NCI-H2107 treated with DMSO at 0.1 percent for 48 hours (cell line): ENCODE results near the gene PCBD1.
"Not testable (repeated sequence)": the region's sequence is repeated elsewhere in the genome, so short reads cannot be mapped to it uniquely, and the experiment has no call there.

Experiments
- DNase-seq: peaks from one replicate; lab custom pipeline; 2025; ENCODE audit not compliant: unreplicated experiment; lab: John Stamatoyannopoulos, UW

PCBD1 gene

DNA sequence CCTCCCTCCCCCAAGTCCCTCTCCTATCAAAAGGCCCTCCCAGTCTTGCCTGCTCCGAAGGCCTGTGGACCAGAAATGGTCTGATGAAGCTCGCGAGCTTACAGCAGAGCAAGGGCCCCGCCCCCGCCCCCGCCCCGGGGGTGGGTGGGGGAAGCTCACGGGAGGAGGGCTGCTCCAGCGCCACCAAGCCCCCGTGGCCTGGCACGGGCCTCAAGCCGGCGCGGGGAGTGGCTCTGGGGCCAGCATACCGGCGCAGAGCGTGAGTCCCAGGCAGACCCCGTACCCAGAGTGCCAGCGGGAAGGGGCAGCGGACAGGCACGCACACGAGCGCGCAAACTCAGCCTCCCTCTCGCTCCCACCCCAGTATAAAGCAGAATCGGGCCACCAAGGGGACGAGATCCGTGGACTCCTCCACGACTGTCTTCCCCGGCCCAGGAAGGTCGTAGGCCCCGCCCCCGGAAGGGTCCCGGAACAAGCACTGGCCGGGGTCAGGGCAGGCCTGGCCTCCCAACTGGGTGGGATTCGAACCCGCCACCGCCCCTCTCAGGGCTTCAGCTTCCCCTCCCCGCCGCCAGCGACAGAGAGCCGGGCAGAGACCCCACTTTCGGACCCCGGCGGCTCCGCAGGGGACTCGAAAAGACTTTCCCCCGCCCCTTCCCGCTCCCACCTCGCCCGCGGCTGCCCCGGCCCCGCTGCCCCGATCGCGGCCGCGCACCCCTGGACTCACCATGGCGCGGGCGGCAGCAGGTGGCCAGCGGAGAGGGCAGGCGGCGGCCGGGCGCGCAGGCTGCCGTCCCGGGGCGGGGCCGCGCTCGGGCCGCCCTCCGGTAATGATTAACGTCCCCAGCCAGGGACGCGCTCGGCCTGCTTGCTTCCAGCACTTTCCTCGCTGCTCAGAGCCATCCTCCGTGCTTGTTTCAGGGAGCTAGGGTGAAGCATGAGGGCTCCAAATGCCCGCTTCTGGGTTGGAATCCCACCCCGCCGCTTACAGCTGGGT is at the start of gene PCBD1:
Gene PCBD1, minus strand, starts transcription at position 762 of the 997 bp plus-strand sequence. Its CDS starts 32 bp downstream, at position 730.
- peak; percentile 10 for DNase-seq

DNA sequence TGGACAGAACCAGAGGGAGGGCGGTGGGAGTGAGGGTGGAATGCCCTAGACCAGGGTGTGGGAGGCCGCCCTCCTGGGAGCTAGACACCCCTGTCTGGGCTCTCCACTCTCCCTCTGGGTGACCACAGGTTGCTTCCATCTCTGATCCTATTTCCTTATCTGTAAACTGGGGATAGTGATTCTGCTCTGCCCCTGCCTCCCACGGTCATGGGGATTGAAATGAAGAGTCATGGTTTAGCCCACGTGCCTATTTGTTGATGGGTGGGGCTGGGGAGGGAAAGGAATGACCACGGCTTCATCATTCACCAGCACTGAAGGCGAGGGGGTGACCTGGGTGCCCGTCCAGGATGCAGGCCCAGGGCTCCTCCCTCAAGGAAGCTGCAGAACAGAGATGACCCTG is 49.3 kb upstream of the PCBD1 start:
- DNase-seq, result no peak

DNA sequence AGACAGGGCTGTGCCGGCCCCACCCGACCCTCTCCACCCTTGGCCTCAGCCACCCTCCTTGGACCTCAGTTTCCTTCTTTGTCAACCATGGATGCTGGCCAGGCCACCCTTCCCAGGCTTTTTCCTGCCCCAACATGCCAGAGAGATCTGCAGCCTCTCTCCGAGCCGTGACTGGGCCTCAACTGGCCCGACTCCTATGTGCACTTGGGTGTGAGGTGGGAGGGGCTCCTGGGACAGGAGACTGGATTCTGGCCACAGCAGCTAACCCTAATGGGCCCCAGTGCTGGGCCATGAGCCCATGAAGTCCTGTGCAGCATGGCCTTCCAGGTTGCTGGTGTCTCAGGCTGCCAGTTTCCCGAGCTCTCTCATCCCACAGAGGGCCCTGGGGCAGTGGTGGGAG is 47.7 kb upstream of the PCBD1 start:
- DNase-seq, result no peak

DNA sequence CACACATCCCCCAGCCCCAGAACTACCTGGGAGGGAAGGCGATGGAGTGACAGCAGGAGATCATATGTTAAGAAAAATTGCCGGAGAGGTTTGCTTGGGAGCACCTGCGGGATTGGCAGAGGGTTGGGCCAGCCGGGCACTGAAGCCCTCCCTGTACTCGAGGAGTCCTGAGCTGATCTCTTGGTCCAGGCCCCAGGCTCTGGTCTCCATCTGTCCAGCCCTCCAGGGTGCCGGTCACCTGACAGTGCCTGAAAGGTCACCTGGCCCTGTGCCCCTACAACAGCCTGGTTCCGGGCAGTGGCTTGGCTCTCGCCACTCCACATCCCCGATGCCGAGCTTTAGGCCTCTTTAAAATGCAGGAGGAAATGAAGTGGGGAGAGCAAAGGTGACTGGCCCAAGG is 47.3 kb upstream of the PCBD1 start:
- DNase-seq, result no peak

DNA sequence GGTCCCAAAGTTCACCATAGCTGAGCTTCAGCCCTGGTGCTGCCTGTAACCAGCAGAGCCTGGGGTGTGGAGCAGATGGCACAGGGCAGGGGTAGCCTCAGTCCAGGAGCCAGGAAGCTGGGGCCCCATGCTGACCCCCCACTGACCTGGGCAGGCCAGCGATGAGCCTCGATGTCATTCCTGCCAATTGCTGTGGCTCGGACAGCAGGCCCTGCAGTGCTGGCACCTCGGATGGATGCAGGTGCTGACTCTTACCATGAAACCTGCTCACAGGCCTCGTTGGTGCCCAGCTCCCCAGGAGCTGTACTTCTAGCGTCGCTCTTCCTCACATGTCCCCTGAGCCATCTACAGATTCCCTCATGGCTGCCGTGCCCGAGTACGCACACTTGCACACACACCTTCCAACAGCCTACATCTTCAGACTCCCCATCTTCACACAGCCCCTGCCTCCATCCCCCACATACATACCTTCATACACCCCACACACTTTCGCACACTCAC is 46.8 kb upstream of the PCBD1 start:
- no peak for DNase-seq

DNA sequence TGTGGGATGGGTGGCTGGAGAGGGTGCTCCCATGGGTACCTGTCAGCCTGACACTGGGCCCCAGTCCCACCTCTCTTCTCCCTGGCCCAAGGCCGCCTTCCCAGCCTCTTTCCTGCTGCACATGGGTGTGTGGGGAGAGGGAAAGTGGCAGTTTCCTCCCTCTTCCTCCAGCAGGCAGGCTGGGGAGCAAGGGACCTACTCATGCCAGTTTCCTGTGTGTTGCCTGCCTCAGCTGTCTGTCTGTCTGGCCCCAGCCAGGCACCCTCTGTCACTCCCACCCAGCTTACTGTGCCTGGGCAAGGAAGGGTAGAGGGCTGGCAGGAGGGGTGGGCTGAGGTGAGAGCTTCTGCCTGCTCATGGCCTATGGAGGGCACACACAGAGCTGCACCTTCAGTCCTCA is 46.3 kb upstream of the PCBD1 start:
- no peak for DNase-seq

DNA sequence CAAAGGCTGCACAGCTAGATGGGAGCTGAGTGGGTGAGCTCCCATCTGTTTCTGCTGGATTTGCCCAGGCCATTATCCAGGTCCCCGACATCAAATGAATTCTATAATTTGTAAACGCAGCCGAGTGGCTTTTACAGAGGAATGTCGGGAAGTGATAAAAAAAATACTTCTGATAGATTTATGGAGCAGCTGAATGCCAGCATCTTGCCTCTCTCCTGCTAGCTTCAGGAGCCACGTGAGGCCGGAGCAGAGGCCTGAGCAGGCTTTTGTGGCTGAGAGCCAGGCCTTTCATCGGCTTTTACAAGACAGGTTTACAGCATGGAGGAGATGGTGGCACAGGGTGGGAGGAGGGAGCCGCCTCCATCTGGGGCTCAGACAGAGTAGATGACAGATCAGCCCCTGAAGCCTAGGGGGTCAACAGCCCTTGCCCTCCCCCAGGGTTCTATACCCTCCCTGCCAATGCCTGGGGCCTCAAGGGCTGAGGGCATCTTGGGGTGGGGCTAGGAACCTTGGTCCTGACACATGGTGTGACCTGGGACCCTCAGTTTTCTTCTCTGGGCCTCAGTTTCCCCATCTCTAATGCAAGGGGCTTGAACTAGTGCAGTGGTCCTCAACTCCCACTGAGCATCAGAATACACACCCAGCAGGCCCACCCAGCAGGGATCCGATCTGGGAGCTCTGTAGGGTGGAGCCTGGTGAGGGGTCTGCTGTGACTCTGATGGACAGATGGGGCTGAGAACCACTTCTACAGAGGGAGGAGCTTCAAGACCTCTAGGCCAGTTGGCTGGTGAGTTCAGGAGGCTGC is 44.2 kb upstream of the PCBD1 start:
- no peak for DNase-seq

DNA sequence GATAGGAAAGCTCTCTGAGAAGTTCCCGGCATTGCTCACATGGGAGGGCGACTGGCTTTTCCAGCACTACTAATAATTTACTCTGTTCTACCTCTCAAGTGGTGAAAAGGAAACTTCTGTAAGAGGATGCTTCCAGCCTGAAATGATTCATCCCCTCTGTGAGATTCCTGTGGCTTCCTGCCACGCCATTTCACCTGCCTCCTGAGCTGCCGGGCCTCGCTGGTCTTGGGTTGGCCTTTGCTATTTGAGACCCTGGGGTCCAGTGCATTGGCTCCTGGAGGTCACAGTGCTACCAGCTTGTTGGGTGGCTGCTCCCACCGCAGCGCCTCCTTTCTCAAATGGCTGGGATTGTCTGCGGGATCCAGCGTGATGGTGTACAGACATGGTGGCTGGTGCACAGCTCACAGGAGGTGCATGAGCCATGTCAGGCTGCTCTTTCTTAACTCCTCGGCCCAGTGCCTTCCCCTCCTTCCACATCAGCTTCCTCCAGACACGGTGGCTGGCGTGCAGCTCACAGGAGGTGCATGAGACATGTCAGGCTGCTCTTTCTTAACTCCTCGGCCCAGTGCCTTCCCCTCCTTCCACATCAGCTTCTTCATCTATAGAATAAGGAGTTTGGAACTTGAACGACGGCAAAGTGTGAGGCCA is 42.9 kb upstream of the PCBD1 start:
- DNase-seq, result no peak

DNA sequence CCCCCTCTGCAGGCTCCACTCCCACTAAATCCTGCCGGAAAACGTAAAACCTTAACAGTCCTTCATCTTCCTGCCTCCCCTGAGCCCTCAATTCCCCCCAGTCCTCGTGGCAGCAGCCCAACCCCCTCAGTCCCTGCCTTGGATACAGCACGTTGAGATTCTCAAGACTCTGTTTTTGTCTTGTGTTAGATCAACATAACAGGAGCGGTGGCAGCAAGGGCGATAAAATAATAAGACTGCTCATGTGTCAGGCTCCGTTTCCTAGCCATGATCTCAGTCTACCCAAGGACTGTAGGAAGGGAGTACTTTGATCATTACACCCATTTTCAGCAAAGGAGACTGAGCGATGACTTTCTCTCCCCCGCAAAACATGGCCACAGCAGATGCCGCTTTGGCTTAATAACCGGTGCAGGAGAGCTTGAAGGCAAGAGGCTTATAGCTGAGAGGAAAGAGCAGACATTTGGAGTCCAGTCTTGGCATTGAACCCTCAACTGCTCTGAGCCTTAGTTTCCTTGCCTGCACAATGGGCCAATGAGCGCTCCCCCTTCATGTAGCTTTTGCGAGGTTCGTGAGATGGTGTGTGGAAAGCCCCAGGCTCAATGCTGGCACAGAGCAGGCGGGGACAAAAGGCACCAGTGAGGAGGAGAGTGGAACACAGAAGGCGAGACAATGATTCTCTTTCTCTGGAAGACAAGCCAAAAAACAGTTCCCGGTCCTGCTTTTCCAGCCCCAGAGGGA is 42.1 kb upstream of the PCBD1 start:
- DNase-seq, result no peak

DNA sequence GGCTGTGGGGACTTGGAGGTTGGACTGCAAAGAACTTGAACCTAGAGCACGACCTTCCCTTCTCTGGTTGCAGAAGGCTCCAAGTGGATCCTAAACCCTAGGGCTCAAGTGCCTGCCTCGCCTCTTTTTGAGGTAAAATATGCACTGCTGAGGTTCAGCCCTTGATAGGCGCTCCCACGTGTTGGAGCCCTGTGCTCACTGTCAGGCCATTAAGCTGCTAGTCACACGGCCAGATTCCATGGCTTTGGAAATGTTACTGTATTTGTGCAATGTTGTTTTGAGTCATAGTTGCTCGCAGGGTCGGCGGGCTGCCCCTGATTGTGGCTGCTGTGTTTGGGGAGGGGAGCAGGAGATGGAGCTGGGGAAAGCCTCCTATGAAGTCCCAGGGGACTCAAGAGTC is 39.8 kb upstream of the PCBD1 start:
- DNase-seq, result no peak

DNA sequence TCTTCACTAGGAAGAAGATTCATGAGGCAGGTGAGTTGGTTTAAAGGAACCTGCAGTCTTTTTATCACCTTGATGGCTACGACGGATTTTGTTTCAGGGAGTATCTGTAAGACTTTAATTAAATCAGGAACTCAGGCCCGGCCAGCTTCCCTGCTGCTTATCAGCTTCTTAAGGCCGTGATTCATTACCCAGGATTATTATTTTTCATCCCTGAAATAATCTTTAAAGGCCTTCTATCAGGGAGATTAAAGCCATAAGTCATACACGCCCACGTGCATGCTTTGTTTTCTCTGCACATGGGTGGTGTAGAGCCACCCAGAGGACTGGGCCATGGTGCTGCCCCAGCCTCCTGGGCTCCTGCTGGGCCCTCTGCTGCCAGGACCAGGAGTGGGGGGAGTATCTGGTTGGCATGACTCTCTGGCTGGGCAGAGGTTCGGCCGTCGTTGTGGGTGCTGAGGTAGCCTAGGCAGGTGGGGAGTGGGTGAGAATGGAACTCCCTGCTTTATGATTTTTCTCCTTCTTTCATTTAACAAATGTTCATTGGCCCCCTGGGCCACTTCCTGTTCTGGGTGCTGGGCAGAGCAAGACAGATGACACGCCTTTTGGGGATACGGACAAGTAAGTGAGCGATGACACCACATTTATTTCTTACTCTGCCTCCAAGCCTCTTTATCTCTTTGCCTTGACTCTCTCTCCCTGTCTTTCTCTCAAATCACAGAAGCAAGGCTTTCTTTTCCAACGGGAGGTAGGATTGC is 39.0 kb upstream of the PCBD1 start:
- DNase-seq, result no peak

DNA sequence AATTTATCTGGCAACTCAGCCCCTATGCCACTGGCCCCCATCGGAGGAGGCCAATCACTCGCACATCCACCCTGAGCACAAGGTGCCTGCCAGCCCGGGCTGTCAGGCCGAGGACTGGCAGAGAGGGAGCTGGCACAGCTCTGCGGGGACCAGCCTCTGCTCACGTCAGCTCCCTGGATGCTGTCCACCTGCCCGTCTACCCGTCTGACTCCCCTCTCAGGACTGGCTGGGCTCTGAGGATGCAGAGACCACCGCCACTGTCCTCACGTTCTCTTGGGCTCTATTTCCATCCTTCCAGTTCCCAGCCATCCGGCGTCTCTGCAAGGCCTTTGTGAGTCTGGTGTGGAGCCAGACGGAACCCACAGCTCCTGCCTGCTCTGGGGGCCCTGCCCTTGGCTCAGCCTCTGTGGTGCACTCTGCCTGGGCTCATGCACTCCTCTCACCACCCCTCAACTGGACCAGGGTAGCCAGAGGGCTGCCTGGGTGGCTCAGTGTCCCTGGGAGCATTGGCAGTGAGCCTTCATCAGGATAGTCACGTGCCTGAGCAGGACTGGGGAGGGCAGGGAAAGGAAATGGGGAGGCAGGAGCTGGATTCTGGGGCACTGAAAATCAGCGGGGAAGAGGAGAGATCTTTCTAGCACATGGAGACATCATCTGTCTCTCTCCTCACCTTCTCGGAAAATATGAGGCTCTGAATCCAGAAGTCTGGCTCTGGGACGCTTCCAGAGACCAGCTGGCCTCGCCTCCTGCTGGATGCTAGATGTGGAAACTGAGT is 38.0 kb upstream of the PCBD1 start:
- DNase-seq, result no peak

DNA sequence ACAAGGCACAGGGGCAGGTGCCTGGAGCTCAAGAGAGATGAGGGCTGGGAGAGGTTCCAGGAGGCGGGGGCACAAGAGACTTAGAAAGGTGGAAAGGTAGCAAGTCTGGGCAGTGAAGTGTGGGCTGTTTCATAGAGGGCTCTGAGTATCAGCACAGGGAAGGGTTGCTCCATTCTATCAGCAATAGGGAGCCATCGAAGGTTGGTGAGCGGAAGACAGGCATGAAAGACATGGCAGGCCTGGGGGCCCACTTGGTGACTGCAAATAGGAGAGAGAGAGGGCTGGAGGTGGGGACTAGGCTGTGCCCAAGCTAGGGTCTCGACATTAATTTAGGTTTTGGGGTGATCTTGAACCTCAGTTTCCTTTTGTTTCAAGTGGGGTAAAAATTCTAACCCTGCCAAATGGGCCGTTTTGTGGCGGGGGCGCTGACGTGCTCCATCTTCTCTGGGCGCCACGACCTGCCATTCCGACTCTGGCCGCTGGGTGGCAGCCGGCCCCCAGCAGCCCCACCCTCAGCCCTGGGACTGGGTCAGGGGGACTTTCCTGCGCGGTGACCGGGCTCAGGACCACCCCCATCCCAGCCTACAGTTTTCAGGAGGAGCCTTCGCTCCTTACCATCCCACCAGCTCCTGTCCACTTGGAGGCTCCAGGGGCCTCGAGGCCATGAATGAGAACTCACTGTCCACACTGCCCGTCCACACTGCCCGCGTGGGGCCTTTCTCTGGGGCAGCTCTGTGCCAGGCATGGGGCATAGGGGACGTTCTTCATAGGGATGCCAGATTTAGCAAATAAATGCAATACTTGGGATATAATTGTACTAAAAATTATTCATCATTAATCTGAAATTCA is 37.2 kb upstream of the PCBD1 start:
- DNase-seq, result no peak

DNA sequence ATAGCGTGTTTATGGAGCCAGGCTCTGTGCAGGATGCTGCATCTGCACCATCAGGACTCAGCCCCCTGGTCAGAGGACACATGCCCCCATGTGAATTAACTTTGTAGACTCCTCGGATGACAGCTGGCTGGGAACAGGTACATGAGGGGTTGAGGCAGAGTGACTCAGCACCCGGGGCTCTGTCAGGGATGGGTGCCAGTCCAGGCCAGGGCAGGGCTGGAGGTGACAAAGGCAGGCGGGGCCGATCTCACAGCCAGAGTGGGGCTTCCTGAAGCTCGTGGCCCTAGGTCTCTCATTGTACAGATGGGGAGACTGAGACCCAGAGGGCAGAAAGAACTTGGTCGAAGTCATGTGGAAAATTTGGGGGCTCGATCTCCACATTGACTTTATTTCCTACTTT is 35.3 kb upstream of the PCBD1 start:
- no peak for DNase-seq

DNA sequence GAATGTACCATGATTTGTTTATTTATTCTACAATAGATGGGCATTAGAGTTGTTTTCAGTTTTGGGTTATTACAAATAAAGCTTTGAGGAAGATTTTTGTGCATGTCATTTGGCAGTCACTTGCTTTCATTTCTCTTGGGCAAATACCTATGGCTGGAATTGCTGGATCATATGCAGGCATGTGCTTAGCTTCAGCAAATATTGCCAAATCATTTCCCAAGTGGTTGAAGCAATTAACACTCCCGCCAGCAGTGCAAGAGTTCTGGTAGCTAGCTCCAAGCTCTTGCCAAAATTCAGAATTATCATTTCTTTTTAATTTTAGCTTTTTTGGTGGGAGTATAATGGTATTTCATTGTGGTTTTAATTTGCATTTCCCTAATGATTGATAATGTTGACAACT is 32.9 kb upstream of the PCBD1 start:
- no peak for DNase-seq

DNA sequence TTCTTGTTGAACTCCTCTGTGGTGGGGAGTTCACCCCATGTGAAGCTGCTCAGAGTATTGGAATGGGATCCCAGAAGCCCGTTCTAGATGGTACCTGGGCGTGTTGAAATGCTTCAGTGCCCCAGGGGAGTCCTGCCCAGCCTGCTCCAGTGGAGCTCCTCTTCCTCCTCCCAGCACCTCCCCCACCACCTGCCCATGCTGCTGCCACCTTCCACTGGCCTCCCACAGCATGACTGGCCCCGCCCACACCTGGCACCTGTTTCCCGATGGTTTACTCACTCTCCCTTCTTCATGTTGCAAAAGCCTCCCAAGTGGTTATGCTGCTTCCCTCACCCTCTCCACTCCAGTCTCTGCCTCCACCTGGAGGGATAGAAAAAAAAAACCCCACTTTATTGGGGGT is 32.2 kb upstream of the PCBD1 start:
- DNase-seq, result peak; percentile 86

DNA sequence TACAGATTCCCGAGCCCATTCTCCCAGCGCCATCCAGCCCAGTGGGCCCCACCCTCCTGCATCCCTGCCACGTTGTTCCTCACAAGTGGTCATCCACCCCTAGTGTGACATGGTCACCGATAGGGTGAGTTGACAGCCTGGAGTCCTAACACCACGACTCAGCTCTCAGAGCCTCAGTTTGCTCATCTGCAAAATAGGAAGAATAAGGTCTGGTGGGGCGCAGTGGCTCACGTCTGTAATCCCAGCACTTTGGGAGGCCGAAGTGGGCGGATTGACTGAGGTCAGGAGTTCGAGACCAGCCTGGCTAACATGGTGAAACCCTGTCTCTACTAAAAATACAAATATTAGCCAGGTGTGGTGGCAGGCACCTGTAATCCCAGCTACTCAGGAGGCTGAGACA is 31.5 kb upstream of the PCBD1 start:
- DNase-seq, result not testable (repeated sequence)

DNA sequence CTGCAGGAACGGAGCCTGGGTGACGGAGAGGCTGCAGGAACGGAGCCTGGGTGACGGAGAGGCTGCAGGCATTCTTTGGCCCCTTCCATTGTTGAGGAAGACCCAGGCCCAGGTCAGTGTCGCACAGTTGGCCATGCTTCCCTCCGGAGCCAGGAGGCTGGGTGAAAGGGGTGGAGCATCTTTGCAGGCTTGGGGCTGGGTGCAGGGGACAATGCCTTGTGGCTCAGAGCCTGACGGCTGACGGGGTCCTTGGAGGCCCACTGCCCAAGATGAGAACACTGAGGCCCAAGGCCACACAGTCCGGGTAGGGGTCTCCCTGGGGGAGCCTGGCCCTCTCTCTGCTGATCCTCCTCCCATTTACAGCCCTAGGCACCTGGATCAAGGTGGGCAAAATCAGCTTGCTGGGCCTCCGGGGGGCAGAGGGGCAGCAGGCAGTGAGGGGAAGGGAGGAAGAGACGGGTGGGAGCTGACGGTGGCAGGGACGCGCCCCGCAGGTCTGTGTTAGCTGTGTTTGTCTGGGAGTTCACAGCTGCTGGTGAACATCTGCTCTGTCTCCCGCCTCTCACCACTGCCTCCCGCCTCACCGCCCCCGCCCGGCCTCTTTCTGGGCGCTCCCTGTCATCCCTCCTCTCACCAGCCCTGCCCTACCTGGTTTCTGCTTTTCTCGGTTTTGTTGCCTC is 30.6 kb upstream of the PCBD1 start:
- peak; percentile 24 for DNase-seq
